Embryonic facial prominence (tissue), 1 donor: ENCODE measurements around the gene GALR1.
A peak's percentile ranks its signal among the peaks of the same experiment; 100 is the strongest.
"Not testable (repeated sequence)": the region's sequence is repeated elsewhere in the genome, so short reads cannot be mapped to it uniquely, and the experiment has no call there.

Source experiments
- DNase-seq: peaks from one replicate; pipeline ENCODE4 v3.0.0-alpha.2; 2016; ENCODE audit errors: extremely low spot score

Gene GALR1, protein sequence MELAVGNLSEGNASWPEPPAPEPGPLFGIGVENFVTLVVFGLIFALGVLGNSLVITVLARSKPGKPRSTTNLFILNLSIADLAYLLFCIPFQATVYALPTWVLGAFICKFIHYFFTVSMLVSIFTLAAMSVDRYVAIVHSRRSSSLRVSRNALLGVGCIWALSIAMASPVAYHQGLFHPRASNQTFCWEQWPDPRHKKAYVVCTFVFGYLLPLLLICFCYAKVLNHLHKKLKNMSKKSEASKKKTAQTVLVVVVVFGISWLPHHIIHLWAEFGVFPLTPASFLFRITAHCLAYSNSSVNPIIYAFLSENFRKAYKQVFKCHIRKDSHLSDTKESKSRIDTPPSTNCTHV

DNA sequence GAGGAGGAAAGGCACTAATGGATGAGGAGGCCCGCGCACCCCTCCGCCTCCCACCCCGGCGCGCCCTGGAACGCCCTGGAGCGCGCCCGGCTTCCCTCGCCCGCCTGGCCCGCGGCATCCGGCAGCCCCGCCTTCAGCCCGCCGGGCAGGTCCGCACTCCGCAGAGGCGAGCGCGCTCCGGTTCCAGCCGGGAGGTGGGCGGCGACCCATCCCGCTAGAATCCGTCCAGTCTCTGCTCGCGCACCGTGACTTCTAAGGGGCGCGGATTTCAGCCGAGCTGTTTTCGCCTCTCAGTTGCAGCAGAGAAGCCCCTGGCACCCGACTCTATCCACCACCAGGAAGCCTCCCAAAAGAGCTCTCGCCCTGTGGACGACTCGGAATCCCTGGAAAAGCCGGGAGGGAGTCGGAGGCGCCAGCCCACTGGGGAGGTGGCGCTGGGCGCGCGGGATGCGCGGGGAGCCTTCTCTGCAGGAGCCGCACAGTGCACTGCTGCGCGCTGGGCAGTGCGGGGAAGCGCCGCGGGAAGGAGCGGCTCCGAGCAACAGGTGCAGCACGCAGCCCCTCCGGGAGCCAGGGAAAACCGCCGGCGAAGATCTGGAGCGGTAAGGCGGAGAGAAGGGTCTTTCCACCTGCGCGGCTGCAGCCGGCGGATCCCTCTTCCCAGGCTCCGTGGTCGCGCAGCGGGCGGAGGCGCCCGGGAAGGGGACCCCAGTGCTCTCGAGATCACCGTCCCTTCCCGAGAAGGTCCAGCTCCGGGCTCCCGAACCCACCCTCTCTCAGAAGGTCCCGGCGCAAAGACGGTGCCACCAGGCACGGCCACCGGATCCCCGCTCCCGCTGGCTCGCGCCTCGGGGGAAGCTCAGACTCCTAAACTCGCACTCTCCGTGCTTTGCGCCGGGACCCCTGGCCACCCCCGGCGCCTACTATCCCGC is at the start of gene GALR1:
GALR1 (plus strand) TSS at position 280 of the 932 bp plus-strand sequence. CDS start 701 bp downstream, outside the sequence.
- no peak for DNase-seq

DNA sequence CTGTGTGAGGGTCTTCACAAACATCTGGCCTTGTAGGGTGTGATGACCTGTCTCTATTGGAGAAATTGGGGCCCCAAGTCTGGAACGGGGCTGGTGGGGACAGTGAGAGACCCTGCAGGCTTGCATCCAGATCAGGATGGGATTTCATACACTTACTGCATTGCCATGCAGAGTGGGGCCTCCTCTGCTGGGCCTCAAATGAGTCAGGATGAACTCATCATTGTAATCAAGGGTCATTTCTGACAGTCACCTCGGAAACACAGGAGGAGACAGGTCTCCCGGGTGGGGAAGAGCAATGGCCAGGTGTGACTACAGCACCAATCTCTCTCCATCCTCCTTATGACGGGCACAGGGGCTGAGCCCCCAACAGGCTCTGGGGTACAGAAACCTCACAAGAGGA is 48.1 kb upstream of the GALR1 start:
- DNase-seq: no peak

DNA sequence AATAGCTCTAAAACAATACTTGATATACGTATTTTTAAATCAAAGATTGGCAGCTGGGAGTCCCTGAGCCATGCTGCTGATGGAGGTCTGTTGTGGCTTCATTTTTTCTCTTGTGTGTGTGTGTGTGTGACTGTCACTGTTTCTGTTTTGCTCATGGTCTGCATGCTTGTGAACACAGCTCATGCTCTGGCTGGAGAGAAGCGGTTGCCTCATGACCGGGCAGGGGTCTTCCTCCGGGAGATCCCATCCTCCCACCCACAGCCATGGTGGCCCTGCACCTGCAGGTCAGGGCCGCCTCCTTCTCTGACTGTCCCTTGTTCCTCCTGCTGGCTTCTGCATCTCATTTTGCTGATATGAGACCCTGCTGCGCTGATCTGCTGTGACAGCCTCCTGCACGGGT is 47.3 kb upstream of the GALR1 start:
- no peak for DNase-seq

DNA sequence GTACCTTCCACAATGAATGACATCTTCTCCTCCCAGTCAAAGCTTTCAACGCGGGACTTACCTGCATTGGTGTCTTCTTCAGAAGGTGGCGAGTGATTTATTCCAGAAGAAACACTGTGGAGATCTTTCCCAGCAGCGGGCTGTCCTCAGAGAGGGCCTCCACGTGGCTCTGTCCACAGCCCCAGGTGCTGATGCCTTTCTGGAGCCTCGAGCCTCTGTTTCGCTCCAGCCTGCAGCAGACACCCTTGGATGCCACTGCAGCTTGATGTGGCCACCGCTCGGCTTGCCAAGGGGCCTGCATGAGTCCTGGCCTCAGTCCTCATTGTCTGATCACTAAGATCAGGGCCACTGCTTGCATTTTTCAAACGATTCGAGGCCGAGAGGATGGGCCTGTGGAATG is 46.6 kb upstream of the GALR1 start:
- no peak for DNase-seq

DNA sequence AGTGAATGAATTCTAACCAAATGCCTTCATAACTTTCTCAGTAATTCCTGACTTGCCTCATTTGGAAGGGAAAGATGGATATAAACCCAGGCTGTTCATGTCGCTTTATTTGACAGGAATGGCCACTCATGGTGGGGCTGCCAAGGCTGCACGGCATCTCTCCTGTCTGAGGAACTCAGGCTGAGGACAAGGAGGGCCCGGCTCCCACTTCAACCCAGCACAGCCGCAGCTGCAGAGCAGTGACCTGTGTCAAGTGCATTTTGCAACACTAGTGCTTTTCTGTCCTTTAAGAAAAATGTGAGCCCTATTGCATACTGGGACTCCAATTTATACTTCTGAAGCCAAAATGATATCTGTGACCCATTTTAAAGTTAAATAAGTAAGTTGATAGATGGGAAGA is 45.8 kb upstream of the GALR1 start:
- no peak for DNase-seq

DNA sequence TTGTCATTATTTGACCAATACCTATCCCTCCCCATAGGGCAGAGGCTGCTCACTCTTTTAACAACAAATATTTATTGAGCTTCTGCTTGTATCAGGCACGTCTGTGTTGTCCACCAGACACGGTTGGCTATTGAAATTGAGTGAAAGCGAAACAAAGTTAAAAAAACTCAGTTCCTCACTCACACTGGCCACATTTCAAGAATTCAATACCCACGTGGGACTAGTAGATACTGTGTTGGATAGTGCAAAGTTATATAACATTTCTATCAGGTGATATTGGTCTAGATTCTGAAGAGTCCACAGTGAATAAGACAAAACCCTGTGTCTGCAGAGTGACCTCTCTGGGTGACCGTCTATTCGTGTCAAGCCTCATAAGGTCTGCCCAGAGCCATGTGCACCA is 43.9 kb upstream of the GALR1 start:
- no peak for DNase-seq

DNA sequence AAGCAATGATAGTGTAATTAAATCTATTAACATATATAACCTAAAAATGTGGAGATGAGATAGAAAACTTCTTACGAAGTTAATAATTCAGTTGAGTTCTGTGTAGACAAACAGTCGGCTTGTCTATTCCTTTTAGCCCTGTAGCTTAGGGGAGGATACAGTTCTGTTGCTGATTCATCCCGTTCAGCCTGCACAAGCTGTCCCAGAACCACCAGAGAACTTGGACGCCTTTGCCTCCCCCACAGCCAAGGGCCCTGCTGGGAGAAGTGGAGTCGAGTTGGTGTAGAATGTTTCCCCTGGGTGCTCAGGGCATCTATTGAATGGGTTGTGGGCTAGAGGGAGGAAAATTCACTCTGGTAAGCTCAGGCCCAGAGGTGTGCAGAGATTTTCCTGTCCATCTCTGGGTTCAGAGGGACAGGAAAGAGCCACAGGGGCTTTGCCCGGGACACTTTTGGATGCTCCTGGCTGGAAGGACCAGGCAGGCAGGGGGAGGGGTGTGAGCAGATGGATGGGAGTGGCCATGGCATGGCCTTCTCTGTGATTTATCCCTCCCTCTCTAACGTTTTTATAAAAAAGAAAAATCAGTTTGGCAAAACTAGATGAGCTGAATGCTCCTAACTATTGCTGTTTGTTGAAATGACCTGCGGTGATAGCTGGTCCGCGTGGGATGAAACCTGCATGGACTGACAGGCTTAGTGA is 42.8 kb upstream of the GALR1 start:
- no peak for DNase-seq

DNA sequence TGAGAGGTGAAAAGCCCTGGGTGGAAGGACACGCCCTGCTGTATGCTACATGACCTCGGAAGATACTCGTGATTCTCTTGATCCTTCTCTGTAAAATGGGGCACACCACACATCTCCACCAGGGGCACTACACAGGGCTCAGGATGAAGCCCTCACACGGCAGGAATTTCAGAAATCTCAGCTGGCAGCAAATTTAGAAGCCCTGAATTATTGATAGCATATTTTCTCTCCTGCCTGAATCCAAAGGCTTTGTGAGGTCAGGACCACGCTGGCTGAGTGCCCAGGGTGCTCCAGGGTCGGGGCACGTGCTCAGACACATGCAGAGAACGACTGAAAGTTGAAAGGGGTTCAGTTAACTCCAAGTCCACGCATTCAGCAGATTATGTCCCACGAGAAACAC is 42.1 kb upstream of the GALR1 start:
- peak; percentile 43 for DNase-seq

DNA sequence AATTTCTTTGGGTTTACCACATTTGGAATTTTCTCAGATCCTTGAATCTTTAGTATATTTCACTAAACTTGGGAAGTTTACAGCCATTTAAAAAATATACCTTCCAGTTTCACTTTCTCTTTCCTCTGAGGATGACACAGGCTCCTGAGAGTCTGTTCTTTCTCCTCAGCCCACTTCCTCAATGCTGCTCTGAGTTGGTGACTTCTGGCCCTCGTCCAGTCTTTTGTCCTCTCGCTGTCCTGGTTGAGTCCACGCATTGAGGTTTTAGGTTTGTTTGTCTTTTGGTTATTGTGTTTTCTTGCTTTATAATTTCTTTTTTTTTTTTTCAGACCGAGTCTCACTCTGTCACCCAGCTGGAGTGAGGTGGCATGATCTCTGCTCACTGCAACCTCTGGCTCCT is 40.7 kb upstream of the GALR1 start:
- DNase-seq: no peak

DNA sequence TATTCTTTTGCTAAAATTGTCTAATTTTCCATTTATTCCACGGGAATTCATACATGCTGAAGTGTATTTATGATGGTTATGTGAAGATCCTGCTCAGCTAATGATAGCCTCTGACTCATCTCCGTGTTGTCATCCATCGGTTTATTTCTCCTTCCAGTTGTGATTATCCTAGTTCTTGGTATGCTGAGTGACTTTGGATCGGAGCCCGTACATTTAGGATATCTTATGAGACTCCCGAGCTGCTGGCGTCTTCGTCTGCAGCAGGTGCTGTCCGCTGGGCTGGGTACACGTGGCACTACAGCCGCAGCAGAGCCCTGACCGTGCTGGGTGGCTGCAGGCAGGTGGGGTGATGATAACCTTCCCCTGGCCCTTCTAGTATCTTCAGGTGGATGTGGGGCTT is 40.1 kb upstream of the GALR1 start:
- DNase-seq: no peak

DNA sequence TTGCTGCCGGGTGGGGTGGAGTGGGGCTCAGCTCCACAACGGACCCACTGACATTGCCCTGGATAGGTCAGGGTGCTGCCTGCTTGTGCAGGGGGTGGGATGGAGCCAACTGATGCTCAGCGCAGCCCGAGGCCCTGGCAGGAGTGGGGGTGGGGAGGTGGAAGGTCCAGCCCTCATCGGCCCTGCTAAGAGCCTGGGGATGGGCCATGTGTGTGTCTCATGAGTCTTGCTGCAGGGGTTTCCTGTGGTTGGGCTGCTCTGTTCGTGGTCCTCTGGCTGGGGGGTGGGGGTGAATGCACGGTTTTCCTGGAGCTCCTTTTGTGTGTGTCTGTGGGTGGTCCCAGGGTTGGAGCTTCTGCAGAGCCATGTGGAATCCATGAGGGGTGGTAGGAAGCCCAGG is 39.4 kb upstream of the GALR1 start:
- no peak for DNase-seq

DNA sequence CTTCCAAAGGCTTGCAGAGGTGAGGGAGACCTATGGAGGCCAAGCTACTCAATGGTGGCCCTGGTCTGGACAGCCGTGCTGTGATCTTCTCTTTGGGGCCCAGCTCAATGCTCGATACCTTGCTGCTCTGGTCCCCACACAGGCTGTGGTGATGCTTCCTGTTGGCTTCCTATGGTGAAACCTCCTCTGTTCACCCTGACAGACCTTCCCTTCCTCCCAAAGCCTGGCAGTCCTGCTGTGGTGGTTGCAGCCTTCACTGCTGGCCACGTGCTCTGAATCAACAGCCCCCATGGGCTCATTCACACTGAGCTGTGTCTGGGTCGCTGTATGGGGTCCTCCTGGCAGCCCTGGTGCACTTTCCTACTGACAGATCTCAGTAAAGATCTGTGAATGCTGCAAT is 31.0 kb upstream of the GALR1 start:
- no peak for DNase-seq

DNA sequence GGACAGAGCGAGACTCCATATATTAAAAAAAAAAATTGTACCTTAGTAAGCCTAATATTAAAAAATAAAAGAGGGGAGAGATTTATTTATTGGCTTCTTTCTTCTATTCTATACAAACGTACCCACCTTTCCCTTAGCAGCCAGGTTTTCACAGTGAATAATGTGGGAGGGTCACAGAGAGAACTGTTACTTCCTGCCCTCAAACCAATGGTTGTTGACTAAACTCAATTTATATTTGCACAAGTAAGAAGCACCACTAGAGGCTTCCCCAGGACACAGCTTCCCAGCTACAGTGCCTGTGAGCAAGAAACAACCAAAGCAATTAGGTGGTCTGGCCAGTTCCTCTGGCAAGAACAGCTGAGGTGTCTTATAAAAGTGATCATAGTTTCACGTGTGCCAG is 28.9 kb upstream of the GALR1 start:
- no peak for DNase-seq

DNA sequence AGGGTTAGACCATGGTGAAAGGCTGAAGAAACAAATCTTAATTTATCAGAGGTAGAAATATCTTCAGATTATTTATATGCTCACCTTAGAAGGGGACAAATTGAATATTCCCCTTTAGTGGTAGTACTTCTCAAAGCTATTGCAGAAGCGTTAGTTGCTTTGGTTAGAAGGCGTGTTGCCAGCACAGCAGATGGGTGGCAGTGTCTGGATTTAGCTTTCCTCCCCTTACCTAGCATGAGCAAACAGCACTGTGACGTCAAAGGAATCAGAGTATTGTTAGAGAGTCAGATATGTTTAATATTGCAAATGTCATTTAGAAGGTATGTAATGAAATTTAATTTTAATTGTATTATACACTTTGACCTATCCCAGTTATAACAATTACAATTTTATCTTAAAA is 27.2 kb upstream of the GALR1 start:
- no peak for DNase-seq

DNA sequence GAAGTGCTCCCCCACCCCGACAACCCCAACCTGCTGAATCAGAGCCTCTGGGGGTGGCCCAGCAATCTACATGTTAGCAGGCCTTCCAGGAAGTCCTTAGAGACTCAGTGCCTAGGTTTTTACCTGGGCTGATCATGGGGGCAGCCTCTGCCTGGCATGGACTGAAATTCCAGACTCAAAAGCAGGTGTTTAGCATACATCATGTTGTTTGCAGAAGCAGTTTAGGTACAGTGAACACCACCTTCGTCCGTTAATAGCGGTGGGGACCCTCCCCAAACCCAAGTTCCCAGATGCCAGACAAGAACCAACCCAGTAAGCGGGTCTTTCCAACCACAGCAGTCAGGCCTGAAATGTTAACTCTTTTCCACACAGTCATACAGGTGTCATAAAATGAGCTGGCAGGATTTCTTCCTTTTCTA is 26.4 kb upstream of the GALR1 start:
- DNase-seq: no peak

DNA sequence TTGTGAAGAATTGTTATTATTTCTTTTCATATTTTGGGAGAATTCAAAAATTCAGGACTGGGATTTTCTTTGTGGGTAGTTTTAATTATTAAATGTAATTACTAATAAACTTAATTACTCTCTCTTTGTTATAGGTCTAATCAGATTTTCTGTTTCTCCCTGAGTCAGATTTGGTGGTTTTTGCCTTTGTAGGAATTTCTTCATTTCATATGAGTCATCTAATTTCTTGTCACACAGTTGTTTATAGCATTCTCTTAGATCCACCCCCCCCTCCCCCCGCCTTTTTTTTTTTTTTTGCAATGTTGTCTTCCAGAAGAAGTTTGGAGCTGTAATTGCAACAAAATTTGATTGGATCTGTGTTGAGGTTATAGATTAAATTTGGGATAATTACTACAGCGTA is 26.0 kb upstream of the GALR1 start:
- DNase-seq: no peak

DNA sequence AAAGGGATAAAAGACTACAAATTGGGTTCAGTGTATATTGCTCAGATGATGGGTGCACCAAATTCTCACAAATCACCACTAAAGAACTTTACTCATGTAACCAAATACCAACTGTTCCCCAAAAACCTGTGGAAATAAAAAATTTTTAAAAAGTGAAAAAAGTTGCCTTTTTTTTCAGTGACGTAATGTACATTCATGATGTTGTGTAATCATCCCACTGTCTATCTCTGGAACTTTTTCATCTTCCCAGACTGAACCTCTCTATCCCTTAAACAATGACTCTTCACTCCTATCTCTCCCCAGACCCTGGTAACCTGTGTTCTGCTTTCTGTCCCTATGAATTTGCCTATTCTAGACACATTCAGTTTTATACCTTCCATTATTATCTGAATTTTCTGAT is 19.0 kb upstream of the GALR1 start:
- DNase-seq: no peak

DNA sequence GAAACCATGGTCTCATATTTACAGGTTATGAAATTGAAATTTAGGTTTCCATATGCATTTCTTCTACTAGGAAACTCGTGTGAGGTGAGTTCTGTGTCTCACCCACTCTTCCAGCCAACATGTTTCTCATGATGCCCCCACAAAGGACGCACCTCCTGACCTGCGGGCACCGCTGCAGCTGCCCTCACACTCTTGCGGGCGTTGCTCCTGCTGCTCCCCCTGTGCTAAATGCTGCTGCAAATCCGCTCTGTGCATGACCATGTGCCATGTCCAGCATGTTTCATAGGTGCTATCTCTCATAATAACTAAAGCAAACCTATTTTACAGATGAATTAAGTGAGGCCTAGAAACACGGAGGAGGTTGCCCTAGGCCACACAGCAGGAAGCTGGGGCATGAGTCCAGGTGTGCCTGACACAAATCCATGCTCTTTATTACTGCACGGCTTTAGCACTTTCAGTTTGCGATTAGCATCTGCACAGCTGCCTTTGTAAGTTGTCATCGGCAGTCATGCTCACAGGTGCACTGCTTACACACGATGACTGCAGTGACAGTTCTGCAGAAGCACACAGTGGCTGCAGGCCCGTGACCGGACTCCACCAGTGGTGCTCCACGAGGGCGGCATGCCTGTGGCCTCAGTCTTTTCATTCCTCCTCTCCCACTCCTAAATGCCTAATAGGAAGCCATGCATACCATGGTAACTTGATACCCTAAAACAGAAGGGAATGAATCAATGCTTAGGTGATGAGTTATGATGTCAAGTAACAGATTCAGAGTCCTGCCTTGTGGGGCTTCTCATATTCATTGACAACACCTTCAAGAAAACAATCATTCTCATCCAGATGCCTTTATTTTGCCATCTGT is 14.9 kb upstream of the GALR1 start:
- DNase-seq: no peak

DNA sequence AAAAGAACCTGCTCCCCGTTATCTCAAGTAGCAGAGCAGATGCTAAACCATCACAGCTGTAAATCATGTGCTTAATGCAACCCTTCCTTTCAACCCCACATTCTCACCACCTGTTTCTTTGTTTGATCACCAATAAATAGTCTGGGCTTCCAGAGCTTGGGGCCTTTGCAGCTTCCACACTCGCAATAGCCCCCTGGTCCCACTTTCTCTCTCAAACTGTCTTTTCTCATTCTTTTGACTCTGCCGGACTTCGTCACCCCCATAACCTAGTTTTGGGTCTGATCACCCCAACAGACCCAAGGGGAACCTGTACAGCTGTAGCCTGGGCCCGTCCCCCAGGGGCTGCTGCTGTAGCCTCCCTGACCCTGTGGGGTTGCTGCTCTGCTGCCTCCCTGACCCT is 10.4 kb upstream of the GALR1 start:
- DNase-seq: not testable (repeated sequence)

DNA sequence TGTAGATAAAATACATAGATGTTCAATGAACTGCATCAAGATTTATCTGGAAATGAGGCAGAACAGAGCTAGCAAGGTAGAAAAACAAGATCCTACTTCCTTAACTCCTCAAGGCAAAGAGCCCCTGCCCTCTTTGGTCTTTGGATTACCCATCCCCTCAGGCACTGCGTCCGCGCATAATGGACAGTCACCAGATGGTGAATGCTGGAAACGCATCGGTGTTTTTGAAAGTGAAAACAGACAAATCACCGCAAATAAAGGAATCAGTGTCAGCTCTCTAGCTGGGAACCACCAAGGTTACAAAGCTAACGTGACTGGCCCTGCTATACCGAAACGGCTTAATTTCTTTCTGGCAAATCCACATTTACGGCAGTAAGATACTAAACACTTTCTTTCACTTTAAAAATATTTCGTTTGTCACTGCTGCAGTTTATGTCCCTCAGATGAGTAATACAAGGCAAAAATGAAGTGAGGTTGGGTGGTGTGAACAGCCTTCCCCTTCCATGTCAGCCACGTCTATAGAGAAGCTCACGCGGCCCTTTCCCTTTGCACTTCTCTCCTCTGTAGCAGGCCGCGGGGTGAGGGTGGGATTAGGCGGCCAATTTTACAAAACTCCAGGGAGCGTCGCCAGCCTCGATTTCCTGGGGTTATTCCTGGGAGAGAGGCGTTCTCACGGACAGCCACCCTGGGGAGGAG is 627 bp upstream of the GALR1 start:
- DNase-seq: no peak

DNA sequence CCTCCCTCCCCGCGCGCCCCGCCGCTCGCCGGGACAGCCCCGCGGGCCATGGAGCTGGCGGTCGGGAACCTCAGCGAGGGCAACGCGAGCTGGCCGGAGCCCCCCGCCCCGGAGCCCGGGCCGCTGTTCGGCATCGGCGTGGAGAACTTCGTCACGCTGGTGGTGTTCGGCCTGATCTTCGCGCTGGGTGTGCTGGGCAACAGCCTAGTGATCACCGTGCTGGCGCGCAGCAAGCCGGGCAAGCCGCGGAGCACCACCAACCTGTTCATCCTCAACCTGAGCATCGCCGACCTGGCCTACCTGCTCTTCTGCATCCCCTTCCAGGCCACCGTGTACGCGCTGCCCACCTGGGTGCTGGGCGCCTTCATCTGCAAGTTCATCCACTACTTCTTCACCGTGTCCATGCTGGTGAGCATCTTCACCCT is 865 bp downstream of the GALR1 start:
- DNase-seq: no peak
